GM12878 (cell line): ENCODE data around the gene KRAS. TPM values are rescaled to one million over a fixed set of nuclear protein-coding genes. Genes with fewer than 3 reads are reported as not detected.

Experiments
- ATAC-seq: fragments of 200-7000 bp; cut with Tn5 transposase; 3 replicates; pipeline ENCODE4 v1.9.1; 2020; ENCODE audit warnings: mild to moderate bottlenecking, moderate library complexity
- BruUV-seq: library from RNA; stranded (reverse); fragments of 400-500 nt; replicated peaks from 2 replicates; lab custom pipeline; 2021; lab: Mats Ljungman, UMichigan
- CTCF ChIA-PET: fragments of 300-600 bp; sonication (Branson Sonifier 250); formaldehyde crosslinking; extraction: SDS; loops from one replicate; lab custom pipeline; 2021; ENCODE audit warnings: inconsistent platforms; lab: Yijun Ruan, JAX
- POLR2A ChIA-PET: fragments of 350-600 bp; formaldehyde crosslinking; extraction: SDS; loops from one replicate; lab custom pipeline; 2021; ENCODE audit warnings: inconsistent platforms; lab: Charles Lee
- RAD21 ChIA-PET: fragments of 300-600 bp; sonication (Branson Sonifier 250); formaldehyde crosslinking; loops from one replicate; lab custom pipeline; 2023; ENCODE audit warnings: antibody characterized with exemption; ENCODE audit not compliant: unreplicated experiment; lab: Charles Lee
- SMC1A ChIA-PET: fragments of 300-600 bp; sonication (Branson Sonifier 250); formaldehyde crosslinking; loops from one replicate; lab custom pipeline; 2023; ENCODE audit not compliant: unreplicated experiment, uncharacterized antibody; lab: Charles Lee
- DNase-seq: peaks from one replicate; pipeline ENCODE4 v3.0.0-alpha.2; 2011; ENCODE audit warnings: low read depth, low spot score
- FAIRE-seq: peaks from 3 replicates; lab custom pipeline; 2011; peaks lifted over from hg19 to GRCh38; lab: Jason Lieb, UNC
- H2AFZ ChIP-seq: 2 replicates; pipeline ENCODE4 v1.6.0; 2011; ENCODE audit warnings: low read depth, low read length, control low read depth; ENCODE audit not compliant: control insufficient read depth
- H3K27ac ChIP-seq: 2 replicates; pipeline ENCODE4 v1.5.1; 2011; ENCODE audit warnings: control low read depth; ENCODE audit not compliant: control insufficient read depth, insufficient read depth
- H3K27me3 ChIP-seq, 2 experiments: replicated peaks in 1 of 2; 2 replicates each; pipeline versions ENCODE4 v1.6.0 to v1.6.1; 2011; ENCODE audit warnings: low read length in 1 of 2; ENCODE audit not compliant: control insufficient read depth in 2 of 2, insufficient read depth in 2 of 2
- H3K36me3 ChIP-seq, 2 experiments: 2 replicates each; pipeline ENCODE4 v1.5.1; 2011; ENCODE audit warnings: low read length in 1 of 2; ENCODE audit not compliant: control insufficient read depth in 2 of 2, insufficient read depth in 2 of 2
- H3K4me1 ChIP-seq: 2 replicates; pipeline ENCODE4 v1.6.1; 2011; ENCODE audit warnings: mild to moderate bottlenecking, low read length, moderate library complexity, mixed read lengths; ENCODE audit not compliant: control insufficient read depth, insufficient read depth
- H3K4me2 ChIP-seq: 2 replicates; pipeline ENCODE4 v1.6.0; 2011; ENCODE audit warnings: control low read depth; ENCODE audit not compliant: control insufficient read depth, insufficient read depth
- H3K4me3 ChIP-seq: fragments of 200-600 bp; sonication (generic); 2 replicates; pipeline ENCODE4 v1.5.1; 2016
- H3K79me2 ChIP-seq: 2 replicates; pipeline ENCODE4 v1.6.0; 2011; ENCODE audit warnings: low read length; ENCODE audit not compliant: control insufficient read depth, insufficient read depth
- H3K9ac ChIP-seq: 2 replicates; pipeline ENCODE4 v1.8.0; 2011; ENCODE audit warnings: low read length, control low read depth, mixed read lengths; ENCODE audit not compliant: control insufficient read depth, insufficient read depth
- H3K9me3 ChIP-seq: replicated peaks from 3 replicates; pipeline ENCODE4 v1.5.1; 2011; ENCODE audit warnings: mild to moderate bottlenecking, low read length; ENCODE audit not compliant: control insufficient read depth, insufficient read depth
- H4K20me1 ChIP-seq: 2 replicates; pipeline ENCODE4 v1.6.0; 2011; ENCODE audit not compliant: control insufficient read depth, insufficient read depth
- ATF7 ChIP-seq: fragments of 450-650 bp; IDR thresholded peaks from 2 replicates; pipeline ENCODE4 v1.6.1; 2016; ENCODE audit warnings: low read depth, mild to moderate bottlenecking
- CBX5 ChIP-seq: sonication (generic); IDR thresholded peaks from 2 replicates; pipeline ENCODE4 v1.6.1; 2016; ENCODE audit warnings: low read depth, moderate library complexity, mild to moderate bottlenecking, inconsistent platforms
- CHD1 ChIP-seq: IDR thresholded peaks from 2 replicates; pipeline ENCODE4 v1.6.1; 2012; ENCODE audit warnings: low read depth, low read length, improper control_type of control experiment
- EED ChIP-seq: sonication (generic); IDR thresholded peaks from 2 replicates; pipeline ENCODE4 v1.6.1; 2016; ENCODE audit warnings: antibody characterized with exemption, low read depth
- EP300 ChIP-seq, 2 experiments: fragments of 150-350 bp in 1 of 2; IDR thresholded peaks; 2 replicates each; pipeline ENCODE4 v1.6.1; 2011 to 2012; ENCODE audit warnings: low read depth in 2 of 2, low read length in 2 of 2, borderline replicate concordance in 1 of 2, improper control_type of control experiment in 1 of 2, inconsistent platforms in 1 of 2; ENCODE audit not compliant: control insufficient read depth in 1 of 2
- IRF4 ChIP-seq: IDR thresholded peaks from 2 replicates; pipeline ENCODE4 v1.6.1; 2011; ENCODE audit warnings: low read depth, low read length
- NFYB ChIP-seq: IDR thresholded peaks from 2 replicates; pipeline ENCODE4 v1.6.1; 2011; ENCODE audit warnings: low read depth, mild to moderate bottlenecking, low read length, improper control_type of control experiment, moderate library complexity; ENCODE audit not compliant: insufficient read depth
- RB1 ChIP-seq: fragments of 450-650 bp; formaldehyde crosslinking; IDR thresholded peaks from 2 replicates; pipeline ENCODE4 v1.6.1; 2017; ENCODE audit warnings: mild to moderate bottlenecking, borderline replicate concordance
- WRNIP1 ChIP-seq: IDR thresholded peaks from 2 replicates; pipeline ENCODE4 v1.6.1; 2011; ENCODE audit warnings: low read depth, low read length, improper control_type of control experiment, borderline replicate concordance
- ZNF274 ChIP-seq: IDR thresholded peaks from one replicate; pipeline ENCODE4 v1.8.0; 2011; ENCODE audit not compliant: insufficient read length, insufficient read depth
- WGBS: methylation state at CpG from one replicate; pipeline ENCODE4 v1.1.6; 2016; ENCODE audit warnings: low lambda C conversion rate; ENCODE audit not compliant: insufficient replicate concordance, insufficient coverage; ENCODE audit errors: missing lambda C conversion rate; 5-methylcytosine and 5-hydroxymethylcytosine counted together
- in situ Hi-C: fragments of 300-500 bp; cut with MboI; formaldehyde crosslinking; loops from 9 replicates; pipeline ENCODE4 v1.14.3; 2018; ENCODE audit warnings: mixed read lengths
- intact Hi-C: fragments of 100-400 bp; cut with micrococcal nuclease; formaldehyde crosslinking; loops from one replicate; pipeline ENCODE4 v1.14.2; 2022; ENCODE audit not compliant: unreplicated experiment
- polyA plus RNA-seq, 11 experiments: library from polyadenylated mRNA; depleted of rRNA in 4 of 11; unstranded in 6 of 11; stranded (reverse) in 5 of 11; fragments of >200 nt; fragmentation: Nextera tagmentation in 4 of 11; fragmentation: Illumina TruSeq in 1 of 11; extraction: Ambion mirVana in 4 of 11; extraction: Trizol in 1 of 11; gene quantifications; 1 replicate in 1 of 11; 2 replicates in 10 of 11; pipeline versions ENCODE4 v1.2.1 to v1.2.3, GENCODE V29; 2011 to 2016; ENCODE audit warnings: inconsistent platforms in 2 of 11, missing spikeins in 2 of 11, low read depth in 1 of 11
- total RNA-seq, 4 experiments: library from RNA; depleted of rRNA in 3 of 4; stranded (reverse); fragments of >200 nt in 3 of 4; fragmentation: Illumina TruSeq in 1 of 4; extraction: Trizol in 1 of 4; gene quantifications; 2 replicates each; pipeline versions ENCODE4 v1.2.1 to v1.2.3, GENCODE V29; 2013 to 2021
- TF ChIP-seq, protein P1 (sequence below): fragments of 450-650 bp; IDR thresholded peaks from 2 replicates; pipeline ENCODE4 v1.6.1; 2017; ENCODE audit warnings: low read depth, mild to moderate bottlenecking, moderate library complexity
- TF ChIP-seq, protein P2 (sequence below): IDR thresholded peaks from 2 replicates; pipeline ENCODE4 v1.6.1; 2012; ENCODE audit warnings: low read length, inconsistent platforms
- TF ChIP-seq, protein P3 (sequence below): fragments of 150-350 bp; IDR thresholded peaks from 2 replicates; pipeline ENCODE4 v1.6.1; 2016; ENCODE audit warnings: low read depth, low read length

Gene KRAS
- total and polyA plus RNA-seq, 10 of the 15 experiments (the other 5 are each of a cell fraction or from before 2014, with no cell fraction given), result 3.1 to 23.8 (median 8.0) TPM

DNA sequence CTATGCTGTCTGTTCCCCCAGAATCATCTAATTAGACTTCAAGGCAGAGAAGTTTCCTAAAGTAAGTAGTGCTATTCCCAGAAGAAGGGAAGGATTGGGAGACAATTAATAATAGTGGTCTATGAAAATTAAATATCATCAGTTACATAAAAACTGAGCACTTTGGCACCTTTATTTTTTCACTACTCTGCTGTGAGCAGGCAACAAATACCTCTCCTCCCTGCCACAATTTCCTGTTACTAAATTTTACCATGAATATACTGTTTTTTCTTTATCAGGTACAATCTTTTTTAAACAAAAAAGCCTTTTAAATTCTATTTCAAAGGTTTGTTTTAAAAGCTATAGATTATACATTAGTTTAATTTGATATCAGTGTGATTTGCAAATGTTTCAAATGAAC lies 29.4 kb upstream of the KRAS start (continued):
- TF ChIP-seq, protein P1, sequence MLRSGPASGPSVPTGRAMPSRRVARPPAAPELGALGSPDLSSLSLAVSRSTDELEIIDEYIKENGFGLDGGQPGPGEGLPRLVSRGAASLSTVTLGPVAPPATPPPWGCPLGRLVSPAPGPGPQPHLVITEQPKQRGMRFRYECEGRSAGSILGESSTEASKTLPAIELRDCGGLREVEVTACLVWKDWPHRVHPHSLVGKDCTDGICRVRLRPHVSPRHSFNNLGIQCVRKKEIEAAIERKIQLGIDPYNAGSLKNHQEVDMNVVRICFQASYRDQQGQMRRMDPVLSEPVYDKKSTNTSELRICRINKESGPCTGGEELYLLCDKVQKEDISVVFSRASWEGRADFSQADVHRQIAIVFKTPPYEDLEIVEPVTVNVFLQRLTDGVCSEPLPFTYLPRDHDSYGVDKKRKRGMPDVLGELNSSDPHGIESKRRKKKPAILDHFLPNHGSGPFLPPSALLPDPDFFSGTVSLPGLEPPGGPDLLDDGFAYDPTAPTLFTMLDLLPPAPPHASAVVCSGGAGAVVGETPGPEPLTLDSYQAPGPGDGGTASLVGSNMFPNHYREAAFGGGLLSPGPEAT, result no peak
- TF ChIP-seq WRNIP1 (no peak), EED (no peak)
- TF ChIP-seq, protein P2, sequence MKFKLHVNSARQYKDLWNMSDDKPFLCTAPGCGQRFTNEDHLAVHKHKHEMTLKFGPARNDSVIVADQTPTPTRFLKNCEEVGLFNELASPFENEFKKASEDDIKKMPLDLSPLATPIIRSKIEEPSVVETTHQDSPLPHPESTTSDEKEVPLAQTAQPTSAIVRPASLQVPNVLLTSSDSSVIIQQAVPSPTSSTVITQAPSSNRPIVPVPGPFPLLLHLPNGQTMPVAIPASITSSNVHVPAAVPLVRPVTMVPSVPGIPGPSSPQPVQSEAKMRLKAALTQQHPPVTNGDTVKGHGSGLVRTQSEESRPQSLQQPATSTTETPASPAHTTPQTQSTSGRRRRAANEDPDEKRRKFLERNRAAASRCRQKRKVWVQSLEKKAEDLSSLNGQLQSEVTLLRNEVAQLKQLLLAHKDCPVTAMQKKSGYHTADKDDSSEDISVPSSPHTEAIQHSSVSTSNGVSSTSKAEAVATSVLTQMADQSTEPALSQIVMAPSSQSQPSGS, result no peak

DNA sequence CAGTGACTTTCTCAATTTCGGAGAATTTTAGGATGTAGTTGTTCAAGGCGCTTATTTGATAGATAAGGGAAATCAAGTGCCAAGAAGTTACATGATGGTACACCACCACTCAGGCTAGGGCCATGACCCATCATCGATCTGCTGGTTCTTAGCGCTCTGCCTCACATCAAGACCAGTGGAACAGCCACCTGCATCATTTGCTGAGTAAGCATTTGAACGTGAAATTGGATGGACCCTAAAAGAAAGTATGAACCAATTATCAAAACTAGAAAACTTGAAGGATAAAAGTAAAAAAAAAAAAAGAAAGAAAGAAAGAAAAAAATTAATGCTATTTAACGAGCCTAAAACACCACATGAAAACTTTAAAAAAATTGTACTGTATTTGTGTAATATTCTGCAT lies 27.5 kb upstream of the KRAS start:
- in situ Hi-C loops (no loop called here), intact Hi-C loops (no loop called here)
- Histone ChIP-seq H2AFZ (no peak overlapping the region), H3K4me3 (no peak overlapping the region), H3K9ac (no peak overlapping the region), H3K27ac (no peak overlapping the region), H3K9me3 (no peaks in the 10 kb centered on the region; the same call in 1 of the 3 replicates), H3K79me2 (no peaks in the 10 kb centered on the region), H4K20me1 (no peaks in the 10 kb centered on the region), H3K36me3 (no peaks in the 10 kb centered on the region), H3K27me3 (no peaks in the 10 kb centered on the region), H3K4me2 (no peak overlapping the region), H3K4me1 (peaks cover 5% of the 10 kb centered on the region)
- TF ChIP-seq NFYB, result no peak
- no peak for TF ChIP-seq CHD1
- TF ChIP-seq ATF7, result no peak
- no peak for TF ChIP-seq EP300 (IDR thresholded peaks at IDR 0.05; ENCODE audit: borderline replicate concordance in 1 of 2, control insufficient read depth in 1 of 2, low read depth in 2 of 2, low read length in 2 of 2)
- no peak for TF ChIP-seq CBX5
- no peak for TF ChIP-seq RB1
- no peak for TF ChIP-seq IRF4
- TF ChIP-seq, protein P3, sequence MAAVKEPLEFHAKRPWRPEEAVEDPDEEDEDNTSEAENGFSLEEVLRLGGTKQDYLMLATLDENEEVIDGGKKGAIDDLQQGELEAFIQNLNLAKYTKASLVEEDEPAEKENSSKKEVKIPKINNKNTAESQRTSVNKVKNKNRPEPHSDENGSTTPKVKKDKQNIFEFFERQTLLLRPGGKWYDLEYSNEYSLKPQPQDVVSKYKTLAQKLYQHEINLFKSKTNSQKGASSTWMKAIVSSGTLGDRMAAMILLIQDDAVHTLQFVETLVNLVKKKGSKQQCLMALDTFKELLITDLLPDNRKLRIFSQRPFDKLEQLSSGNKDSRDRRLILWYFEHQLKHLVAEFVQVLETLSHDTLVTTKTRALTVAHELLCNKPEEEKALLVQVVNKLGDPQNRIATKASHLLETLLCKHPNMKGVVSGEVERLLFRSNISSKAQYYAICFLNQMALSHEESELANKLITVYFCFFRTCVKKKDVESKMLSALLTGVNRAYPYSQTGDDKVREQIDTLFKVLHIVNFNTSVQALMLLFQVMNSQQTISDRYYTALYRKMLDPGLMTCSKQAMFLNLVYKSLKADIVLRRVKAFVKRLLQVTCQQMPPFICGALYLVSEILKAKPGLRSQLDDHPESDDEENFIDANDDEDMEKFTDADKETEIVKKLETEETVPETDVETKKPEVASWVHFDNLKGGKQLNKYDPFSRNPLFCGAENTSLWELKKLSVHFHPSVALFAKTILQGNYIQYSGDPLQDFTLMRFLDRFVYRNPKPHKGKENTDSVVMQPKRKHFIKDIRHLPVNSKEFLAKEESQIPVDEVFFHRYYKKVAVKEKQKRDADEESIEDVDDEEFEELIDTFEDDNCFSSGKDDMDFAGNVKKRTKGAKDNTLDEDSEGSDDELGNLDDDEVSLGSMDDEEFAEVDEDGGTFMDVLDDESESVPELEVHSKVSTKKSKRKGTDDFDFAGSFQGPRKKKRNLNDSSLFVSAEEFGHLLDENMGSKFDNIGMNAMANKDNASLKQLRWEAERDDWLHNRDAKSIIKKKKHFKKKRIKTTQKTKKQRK, result no peak
- TF ChIP-seq ZNF274, result no peak
- DNase-seq, result no peak
- ChIA-PET RAD21 (no interaction called here), SMC1A (no interaction called here), POLR2A (no interaction called here), CTCF (no interaction called here)
- no peak for FAIRE-seq
- 73% methylated on average over 6 of the region's 6 CpGs for WGBS
- BruUV-seq, result no TSS peak
- no peak for ATAC-seq
